COLO668 (cell line): ENCODE results near the gene NDST1.

Source experiments
- DNase-seq: peaks from one replicate; lab custom pipeline; 2025; ENCODE audit not compliant: unreplicated experiment; lab: John Stamatoyannopoulos, UW

NDST1 gene

GRCh38 chr5:150521939-150522503 is 14.1 kb downstream of the NDST1 start:
- DNase-seq = peak; percentile 20

- DNase-seq = peak; percentile 76
Measured at GRCh38 chr5:150522504-150523414, 14.8 kb downstream of the NDST1 start.

GRCh38 chr5:150523472-150524350 is 15.8 kb downstream of the NDST1 start:
- peak; percentile 23 for DNase-seq

- DNase-seq = peak; percentile 2
Measured at GRCh38 chr5:150525163-150525562, 17.2 kb downstream of the NDST1 start.

GRCh38 chr5:150525781-150526180 is 17.9 kb downstream of the NDST1 start:
- no peak for DNase-seq

GRCh38 chr5:150527038-150527437 is 19.1 kb downstream of the NDST1 start:
- DNase-seq = no peak

GRCh38 chr5:150527808-150528207 is 19.9 kb downstream of the NDST1 start:
- no peak for DNase-seq

- no peak for DNase-seq
Measured at GRCh38 chr5:150528924-150529546, 21.1 kb downstream of the NDST1 start.

GRCh38 chr5:150529555-150529954 is 21.6 kb downstream of the NDST1 start:
- no peak for DNase-seq

- DNase-seq = no peak
Measured at GRCh38 chr5:150530423-150530822, 22.5 kb downstream of the NDST1 start.

- no peak for DNase-seq
Measured at GRCh38 chr5:150530951-150531588, 23.1 kb downstream of the NDST1 start.

- DNase-seq = no peak
Measured at GRCh38 chr5:150531686-150532085, 23.8 kb downstream of the NDST1 start.

- no peak for DNase-seq
Measured at GRCh38 chr5:150532151-150532550, 24.2 kb downstream of the NDST1 start.

- no peak for DNase-seq
Measured at GRCh38 chr5:150532996-150533395, 25.1 kb downstream of the NDST1 start.

GRCh38 chr5:150534811-150535210 is 26.9 kb downstream of the NDST1 start:
- no peak for DNase-seq

GRCh38 chr5:150535611-150536010 is 27.7 kb downstream of the NDST1 start:
- no peak for DNase-seq

GRCh38 chr5:150538007-150538917 is 30.3 kb downstream of the NDST1 start:
- no peak for DNase-seq

- DNase-seq = no peak
Measured at GRCh38 chr5:150539206-150539605, 31.3 kb downstream of the NDST1 start.

- DNase-seq = no peak
Measured at GRCh38 chr5:150540042-150540441, 32.1 kb downstream of the NDST1 start.
